Sigmoid colon (tissue), 4 donors: Measurements from ENCODE around the gene UNG.

ENCODE experiments used
- EP300 ChIP-seq, 4 donors: sonication (generic); formaldehyde crosslinking; IDR thresholded peaks; one replicate each; pipeline ENCODE4 v1.6.1; 2017; ENCODE audit warnings: antibody characterized with exemption in 4 of 4
- POLR2A ChIP-seq, 2 donors: fragments of 450-650 bp; IDR thresholded peaks; one replicate each; pipeline ENCODE4 v1.6.1; 2016; ENCODE audit warnings: antibody characterized with exemption in 2 of 2, mild to moderate bottlenecking in 2 of 2, moderate library complexity in 2 of 2
- POLR2AphosphoS5 ChIP-seq, 4 donors: sonication (generic); formaldehyde crosslinking; IDR thresholded peaks; one replicate each; pipeline ENCODE4 v1.6.1; 2017; ENCODE audit warnings: antibody characterized with exemption in 4 of 4
- TF ChIP-seq, protein P1 (sequence below), 4 experiments: fragments of 450-650 bp in 3 of 4; fragments of 200-600 bp in 1 of 4; IDR thresholded peaks; one replicate each; pipeline ENCODE4 v1.5.1; 2016 to 2019; ENCODE audit warnings: antibody characterized with exemption in 4 of 4, mild to moderate bottlenecking in 3 of 4, moderate library complexity in 2 of 4

GRCh38 chr12:109102491-109102890, 5.1 kb downstream of the UNG start:
- TF ChIP-seq POLR2AphosphoS5 (IDR thresholded peaks at IDR 0.05) (no peak), POLR2A (IDR thresholded peaks at IDR 0.05) (no peak), EP300 (IDR thresholded peaks at IDR 0.05) (no peak)
- TF ChIP-seq, protein P1, sequence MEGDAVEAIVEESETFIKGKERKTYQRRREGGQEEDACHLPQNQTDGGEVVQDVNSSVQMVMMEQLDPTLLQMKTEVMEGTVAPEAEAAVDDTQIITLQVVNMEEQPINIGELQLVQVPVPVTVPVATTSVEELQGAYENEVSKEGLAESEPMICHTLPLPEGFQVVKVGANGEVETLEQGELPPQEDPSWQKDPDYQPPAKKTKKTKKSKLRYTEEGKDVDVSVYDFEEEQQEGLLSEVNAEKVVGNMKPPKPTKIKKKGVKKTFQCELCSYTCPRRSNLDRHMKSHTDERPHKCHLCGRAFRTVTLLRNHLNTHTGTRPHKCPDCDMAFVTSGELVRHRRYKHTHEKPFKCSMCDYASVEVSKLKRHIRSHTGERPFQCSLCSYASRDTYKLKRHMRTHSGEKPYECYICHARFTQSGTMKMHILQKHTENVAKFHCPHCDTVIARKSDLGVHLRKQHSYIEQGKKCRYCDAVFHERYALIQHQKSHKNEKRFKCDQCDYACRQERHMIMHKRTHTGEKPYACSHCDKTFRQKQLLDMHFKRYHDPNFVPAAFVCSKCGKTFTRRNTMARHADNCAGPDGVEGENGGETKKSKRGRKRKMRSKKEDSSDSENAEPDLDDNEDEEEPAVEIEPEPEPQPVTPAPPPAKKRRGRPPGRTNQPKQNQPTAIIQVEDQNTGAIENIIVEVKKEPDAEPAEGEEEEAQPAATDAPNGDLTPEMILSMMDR (IDR thresholded peaks at IDR 0.05), result no peak
